KOPT-K1 (cell line): ENCODE data around the gene GLT1D1.

Experiments
- H3K27ac ChIP-seq: fragments of 200-600 bp; sonication (generic); 2 replicates; pipeline ENCODE4 v1.5.1; 2016; ENCODE audit warnings: antibody characterized with exemption, mild to moderate bottlenecking, low read depth, low read length; ENCODE audit not compliant: poor library complexity, severe bottlenecking
- H3K36me3 ChIP-seq: fragments of 200-600 bp; sonication (generic); 2 replicates; pipeline ENCODE4 v1.5.1; 2017; ENCODE audit warnings: antibody characterized with exemption, mild to moderate bottlenecking, low read length, moderate library complexity; ENCODE audit not compliant: insufficient read depth
- H3K9me3 ChIP-seq: fragments of 200-600 bp; sonication (generic); 2 replicates; pipeline ENCODE4 v1.5.1; 2017; ENCODE audit warnings: antibody characterized with exemption, low read length, mild to moderate bottlenecking; ENCODE audit not compliant: insufficient read depth, poor library complexity, severe bottlenecking

The GLT1D1 gene

DNA sequence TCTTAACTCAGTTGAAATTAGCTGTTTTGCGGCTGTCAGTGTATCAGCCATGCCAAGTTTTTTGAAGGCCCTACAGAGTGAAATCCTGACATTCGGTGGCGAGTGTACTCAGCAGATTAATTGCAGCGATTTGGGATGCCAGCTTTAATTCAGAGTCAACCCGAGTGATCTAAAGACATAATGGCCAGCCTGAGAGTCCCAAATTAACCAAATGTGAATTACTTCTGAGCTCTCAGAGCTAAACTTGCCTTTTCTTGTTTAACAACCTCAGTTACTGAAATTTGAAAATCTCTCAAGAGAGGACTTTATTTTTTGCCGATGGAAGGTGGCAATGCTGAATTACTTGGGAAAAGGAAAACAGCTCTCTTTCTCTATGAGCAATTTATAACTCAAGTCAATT, 148.5 kb downstream of the GLT1D1 start:
- no peaks in the 10 kb centered on the region for H3K36me3 ChIP-seq
- H3K27ac ChIP-seq, result no peak overlapping the region
- no peaks in the 10 kb centered on the region for H3K9me3 ChIP-seq

DNA sequence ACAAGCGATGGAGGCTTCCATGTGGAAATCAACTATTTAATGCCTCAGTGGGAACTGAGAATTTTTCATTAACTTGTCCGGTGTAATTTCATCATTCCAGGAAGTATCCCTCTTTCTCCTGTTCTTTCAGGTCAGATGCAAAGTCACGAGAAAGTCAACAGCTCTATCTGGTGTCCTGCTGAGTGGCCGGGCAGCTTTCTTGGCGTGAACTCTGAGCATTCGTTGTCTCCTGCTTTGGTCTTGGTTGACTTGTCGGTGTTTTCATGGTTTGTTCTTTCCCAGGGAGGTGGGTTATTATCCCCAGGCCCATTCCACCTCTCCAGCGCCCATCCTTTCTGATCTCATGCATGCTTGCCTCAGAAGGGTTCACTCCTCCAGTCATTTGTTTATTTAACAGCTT, 149.1 kb downstream of the GLT1D1 start:
- no peak overlapping the region for H3K27ac ChIP-seq
- H3K9me3 ChIP-seq, result no peaks in the 10 kb centered on the region
- H3K36me3 ChIP-seq, result no peaks in the 10 kb centered on the region

DNA sequence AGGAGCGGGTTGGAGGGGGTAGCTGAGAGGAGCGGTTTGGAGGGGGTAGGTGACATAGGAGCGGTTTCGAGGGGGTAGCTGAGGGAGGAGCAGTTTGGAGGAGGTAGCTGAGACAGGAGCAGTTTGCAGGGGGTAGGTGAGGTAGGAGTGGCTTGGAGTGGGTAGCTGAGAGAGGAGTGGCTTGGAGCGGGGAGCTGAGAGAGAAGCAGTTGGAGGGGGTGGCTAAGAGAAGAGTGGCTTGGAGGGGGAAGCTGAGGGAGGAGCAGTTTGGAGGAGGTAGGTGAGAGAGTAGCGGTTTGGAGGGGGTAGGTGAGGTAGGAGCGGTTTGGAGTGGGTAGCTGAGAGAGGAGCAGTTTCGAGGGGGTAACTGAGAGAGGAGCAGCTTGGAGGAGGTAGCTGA, 152.1 kb downstream of the GLT1D1 start:
- Histone ChIP-seq H3K9me3 (no peaks in the 10 kb centered on the region), H3K27ac (no peak overlapping the region), H3K36me3 (no peaks in the 10 kb centered on the region)

DNA sequence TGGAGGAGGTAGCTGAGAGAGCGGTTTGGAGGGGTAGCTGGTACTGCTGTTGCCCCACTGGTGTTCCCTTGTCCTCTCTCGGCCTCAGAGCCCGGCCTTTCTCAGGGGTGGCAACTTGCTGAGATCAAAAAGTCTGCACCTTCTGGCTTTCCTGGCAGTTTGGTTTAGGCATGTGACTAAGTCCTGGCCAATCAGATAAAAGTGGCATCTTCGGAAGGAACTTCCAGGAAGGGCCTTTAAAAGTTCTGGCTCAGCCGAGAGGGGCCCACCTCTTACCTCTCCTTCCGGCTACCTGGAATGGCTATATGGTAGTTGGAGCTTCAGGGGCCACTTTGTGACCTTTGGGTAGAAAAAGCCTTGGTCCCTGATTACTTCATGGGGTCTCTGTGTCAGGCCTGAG, 152.6 kb downstream of the GLT1D1 start:
- Histone ChIP-seq H3K36me3 (no peaks in the 10 kb centered on the region), H3K9me3 (no peaks in the 10 kb centered on the region), H3K27ac (no peak overlapping the region)

DNA sequence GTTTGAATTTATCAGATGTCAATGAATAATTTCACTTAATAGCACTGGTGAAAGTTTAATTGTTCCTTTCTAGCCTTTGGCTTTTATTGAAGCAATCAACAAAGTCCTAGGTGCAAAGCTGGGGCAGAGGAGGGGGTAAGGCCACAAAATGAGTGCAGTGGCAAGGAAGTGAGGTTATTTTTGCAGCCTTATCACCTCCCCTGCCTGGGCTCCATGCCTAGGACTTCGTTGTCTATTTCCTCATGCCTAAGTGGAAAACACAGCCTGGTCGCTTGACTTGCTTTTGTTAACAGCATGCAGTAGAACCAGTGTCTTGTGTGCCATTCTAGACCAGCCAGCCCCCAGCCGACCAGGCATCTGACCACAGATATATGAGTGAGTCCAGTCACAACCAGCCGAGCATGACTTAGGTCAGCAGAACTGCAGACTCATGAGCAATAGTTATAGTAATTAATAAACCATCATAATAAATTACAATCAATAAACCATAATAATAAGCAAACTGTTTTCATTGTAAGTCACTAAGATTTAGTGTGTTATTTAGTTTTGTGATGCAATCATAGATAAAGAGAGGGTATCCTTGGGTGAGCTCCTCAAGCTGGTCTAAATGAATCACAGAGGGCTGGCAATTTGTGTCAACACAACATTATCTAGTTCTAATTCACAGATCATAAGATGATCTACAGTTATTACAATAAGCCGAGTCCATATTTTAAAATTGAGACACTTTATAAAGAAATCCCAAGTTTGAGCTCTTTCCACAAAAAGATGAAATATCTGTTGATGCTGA, 156.8 kb downstream of the GLT1D1 start:
- H3K9me3 ChIP-seq, result no peaks in the 10 kb centered on the region
- no peak overlapping the region for H3K27ac ChIP-seq
- H3K36me3 ChIP-seq, result no peaks in the 10 kb centered on the region

DNA sequence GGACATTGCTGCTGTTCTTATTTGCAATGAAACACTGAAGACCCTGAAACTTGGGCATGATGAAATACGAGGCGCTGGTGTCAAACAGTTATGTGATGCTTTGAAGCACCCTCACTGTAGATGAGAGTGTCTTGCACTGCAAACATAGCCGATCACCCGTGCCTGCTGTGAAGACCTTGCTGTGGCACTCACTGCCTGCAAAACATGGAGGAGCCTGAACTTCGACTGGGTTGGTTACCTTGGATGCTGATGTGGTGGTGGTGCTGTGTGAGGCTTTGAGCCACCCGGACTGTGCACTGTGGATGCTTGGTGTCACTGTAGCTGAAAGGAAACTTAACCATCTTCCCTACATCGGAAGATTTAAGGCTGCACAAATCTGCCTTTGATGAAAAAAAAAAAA, 162.9 kb downstream of the GLT1D1 start:
- no peaks in the 10 kb centered on the region for H3K36me3 ChIP-seq
- peaks cover 6% of the 10 kb centered on the region for H3K9me3 ChIP-seq
- H3K27ac ChIP-seq, result no peak overlapping the region

DNA sequence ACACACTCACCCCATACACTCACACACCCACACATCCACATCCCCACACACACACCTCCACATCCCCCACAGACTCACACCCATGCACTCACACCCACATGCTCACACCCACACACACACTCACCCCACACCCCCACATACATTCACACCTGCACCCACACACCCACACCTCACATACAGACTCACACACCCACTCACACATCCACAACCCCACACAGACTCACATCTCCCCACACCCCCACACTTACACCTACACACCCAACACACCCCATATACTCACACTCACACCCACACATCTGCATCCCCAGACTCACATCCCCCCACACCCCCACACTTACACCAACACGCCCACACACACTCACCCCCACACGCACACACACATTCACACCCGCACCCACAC, 171.8 kb downstream of the GLT1D1 start:
- peaks cover 4% of the 10 kb centered on the region for H3K9me3 ChIP-seq
- no peaks in the 10 kb centered on the region for H3K36me3 ChIP-seq
- H3K27ac ChIP-seq, result no peak overlapping the region

DNA sequence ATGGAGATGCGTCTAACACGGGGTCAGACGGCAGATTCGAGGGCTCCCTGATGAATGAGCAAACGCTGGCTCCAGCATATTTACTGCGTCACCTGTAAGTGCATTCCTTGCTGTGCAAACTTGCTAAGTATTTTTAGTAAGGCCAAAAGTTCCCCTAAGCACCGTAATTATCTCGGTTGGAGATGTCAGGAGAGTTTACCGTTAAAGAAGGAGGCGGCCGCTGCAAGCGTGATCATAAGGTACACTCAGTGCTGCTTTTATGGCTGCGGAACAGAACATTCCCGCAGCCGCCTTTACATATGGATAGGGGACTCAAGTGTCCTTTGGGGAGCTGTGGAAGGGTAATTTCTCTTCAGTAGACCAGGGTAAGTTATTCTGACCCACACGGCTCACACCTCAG, 175.6 kb downstream of the GLT1D1 start:
- H3K36me3 ChIP-seq, result no peaks in the 10 kb centered on the region
- H3K9me3 ChIP-seq, result no peaks in the 10 kb centered on the region
- no peak overlapping the region for H3K27ac ChIP-seq
